LNCAP (cell line): ENCODE results near the gene PDZK1.

Source experiments
- TF ChIP-seq, protein P1 (sequence below): fragments of 450-650 bp; IDR thresholded peaks from 2 replicates; pipeline ENCODE4 v1.5.1; 2017; ENCODE audit warnings: mild to moderate bottlenecking

The PDZK1 gene

DNA sequence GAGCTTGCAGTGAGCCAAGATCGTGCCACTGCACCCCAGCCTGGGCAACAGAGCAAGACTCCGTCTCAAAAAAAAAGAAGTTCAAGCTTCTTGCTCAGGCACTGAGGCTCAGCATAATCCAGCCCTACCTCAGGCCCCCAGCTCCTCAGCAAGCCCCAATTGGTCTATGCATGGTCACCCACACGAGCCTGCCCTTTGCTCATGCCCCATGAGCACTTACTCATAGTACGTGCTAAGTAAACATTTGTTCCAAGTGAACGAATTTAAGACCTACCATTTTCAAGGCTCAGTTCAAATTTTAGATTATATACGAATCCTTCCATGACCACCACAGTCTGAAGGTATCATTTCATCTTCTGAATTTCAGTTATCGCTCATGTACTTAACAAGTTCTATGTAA lies 4.3 kb downstream of the PDZK1 start:
- TF ChIP-seq, protein P1, sequence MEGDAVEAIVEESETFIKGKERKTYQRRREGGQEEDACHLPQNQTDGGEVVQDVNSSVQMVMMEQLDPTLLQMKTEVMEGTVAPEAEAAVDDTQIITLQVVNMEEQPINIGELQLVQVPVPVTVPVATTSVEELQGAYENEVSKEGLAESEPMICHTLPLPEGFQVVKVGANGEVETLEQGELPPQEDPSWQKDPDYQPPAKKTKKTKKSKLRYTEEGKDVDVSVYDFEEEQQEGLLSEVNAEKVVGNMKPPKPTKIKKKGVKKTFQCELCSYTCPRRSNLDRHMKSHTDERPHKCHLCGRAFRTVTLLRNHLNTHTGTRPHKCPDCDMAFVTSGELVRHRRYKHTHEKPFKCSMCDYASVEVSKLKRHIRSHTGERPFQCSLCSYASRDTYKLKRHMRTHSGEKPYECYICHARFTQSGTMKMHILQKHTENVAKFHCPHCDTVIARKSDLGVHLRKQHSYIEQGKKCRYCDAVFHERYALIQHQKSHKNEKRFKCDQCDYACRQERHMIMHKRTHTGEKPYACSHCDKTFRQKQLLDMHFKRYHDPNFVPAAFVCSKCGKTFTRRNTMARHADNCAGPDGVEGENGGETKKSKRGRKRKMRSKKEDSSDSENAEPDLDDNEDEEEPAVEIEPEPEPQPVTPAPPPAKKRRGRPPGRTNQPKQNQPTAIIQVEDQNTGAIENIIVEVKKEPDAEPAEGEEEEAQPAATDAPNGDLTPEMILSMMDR: no peak

- TF ChIP-seq, protein P1: no peak
Observed at GRCh38 chr1:145702052-145702451, 5.1 kb downstream of the PDZK1 start.

GRCh38 chr1:145701306-145701862 lies 5.8 kb downstream of the PDZK1 start:
- TF ChIP-seq, protein P1: no peak

- TF ChIP-seq, protein P1: no peak
Observed at GRCh38 chr1:145696630-145696960, 10.6 kb downstream of the PDZK1 start.

- TF ChIP-seq, protein P1: no peak
Observed at GRCh38 chr1:145695821-145696629, 11.1 kb downstream of the PDZK1 start.

DNA sequence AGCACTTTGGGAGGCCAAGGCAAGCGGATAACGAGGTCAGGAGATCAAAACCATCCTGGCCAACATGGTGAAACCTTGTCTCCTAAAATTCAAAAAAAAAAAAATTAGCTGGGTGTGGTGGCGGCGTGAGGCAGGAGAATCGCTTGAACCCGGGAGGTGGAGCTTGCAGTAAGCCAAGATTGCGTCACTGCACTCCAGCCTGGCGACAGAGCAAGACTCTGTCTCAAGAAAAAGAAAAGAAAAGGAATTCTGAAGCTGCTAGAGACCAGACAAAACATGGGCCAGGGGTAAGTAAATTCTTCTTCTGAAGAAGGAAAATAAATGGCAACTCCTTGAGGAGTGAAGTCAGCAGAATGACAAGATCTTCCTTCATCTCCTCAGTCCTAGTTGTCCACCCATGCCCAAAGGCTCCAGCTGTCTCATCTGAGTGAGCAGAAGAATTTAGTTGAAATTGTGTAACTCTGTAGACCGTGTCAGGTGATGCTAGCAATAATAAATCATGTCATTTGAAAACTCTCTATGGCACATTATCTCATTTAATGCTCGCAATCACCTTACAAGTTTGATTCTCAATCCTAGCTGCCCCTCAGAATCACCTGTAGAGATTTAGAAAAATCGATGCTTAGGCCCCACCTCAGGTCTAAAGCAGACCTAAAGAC lies 14.3 kb downstream of the PDZK1 start:
- TF ChIP-seq, protein P1: no peak

DNA sequence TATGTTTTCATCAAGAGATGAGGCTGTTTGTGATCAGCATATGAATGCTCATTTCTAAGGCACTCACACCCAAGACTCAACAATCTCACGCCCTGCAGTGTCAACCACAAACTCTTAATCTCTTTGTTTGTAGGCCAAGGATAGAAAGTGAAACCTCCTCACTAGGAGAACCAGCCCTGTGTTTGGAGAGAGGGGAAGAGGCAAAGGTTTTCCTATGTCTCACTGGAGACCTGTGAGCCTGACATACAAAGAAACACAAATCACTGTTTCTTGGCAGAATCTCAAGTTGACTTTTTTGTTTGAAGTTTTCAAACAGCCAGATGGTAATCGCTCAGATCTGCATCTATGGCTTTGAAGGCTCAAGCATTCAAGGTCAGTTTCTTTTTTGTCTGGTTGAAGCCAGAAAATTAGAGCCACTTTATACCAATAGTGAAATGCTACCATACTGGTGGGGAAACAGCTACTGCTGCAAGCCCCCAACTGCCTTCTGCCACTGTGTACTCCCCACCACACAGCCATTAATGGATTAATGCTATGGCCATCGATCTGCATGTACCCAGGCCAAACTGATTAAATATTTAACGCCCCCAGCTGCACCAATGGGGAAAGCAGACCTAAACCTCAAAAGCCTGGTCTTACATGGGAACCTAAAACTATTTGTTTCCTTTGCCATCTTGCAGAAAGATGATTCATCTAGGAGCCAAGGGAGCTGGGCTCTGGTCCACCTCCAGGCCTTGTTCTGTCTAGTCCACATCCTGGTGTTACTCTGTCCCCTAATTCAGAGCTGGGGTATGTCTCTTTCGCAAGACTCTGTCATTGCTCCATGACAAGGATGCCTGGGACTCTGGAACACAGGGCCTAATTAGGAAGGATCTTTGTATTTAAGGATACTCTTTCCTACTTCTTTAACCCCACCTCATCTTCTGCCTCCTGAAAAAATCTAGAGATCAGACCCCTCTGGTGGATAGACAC lies 16.3 kb downstream of the PDZK1 start:
- TF ChIP-seq, protein P1: no peak
